HCT116 (cell line): Measurements from ENCODE around the gene WDHD1. TPM values are rescaled to one million over a fixed set of nuclear protein-coding genes. Genes with fewer than 3 reads are reported as not detected.
"Not testable (repeated sequence)": the region's sequence is repeated elsewhere in the genome, so short reads cannot be mapped to it uniquely, and the experiment has no call there.

Experiments
- ATAC-seq: fragments of 200-7000 bp; cut with Tn5 transposase; 2 replicates; pipeline ENCODE4 v1.9.1; 2020; ENCODE audit warnings: mild to moderate bottlenecking, moderate library complexity
- BruUV-seq: library from RNA; stranded (reverse); fragments of 400-500 nt; replicated peaks from 2 replicates; lab custom pipeline; 2021; lab: Mats Ljungman, UMichigan
- CTCF ChIA-PET: fragments of 300-600 bp; sonication (Branson Sonifier 250); formaldehyde crosslinking; loops from one replicate; lab custom pipeline; 2021; ENCODE audit warnings: antibody characterized with exemption; lab: Charles Lee
- POLR2A ChIA-PET: fragments of 300-600, 350-600 bp; sonication (Branson Sonifier 250); formaldehyde crosslinking; loops from one replicate; lab custom pipeline; 2021; ENCODE audit warnings: antibody characterized with exemption; lab: Charles Lee
- RAD21 ChIA-PET, 2 experiments: fragments of 300-600 bp; sonication (Branson Sonifier 250); formaldehyde crosslinking; loops; one replicate each; lab custom pipeline; 2023; ENCODE audit warnings: low total read pairs in 2 of 2; ENCODE audit not compliant: uncharacterized antibody in 2 of 2, unreplicated experiment in 2 of 2, low non-redundant PET in 1 of 2; lab: Charles Lee
- DNase-seq: peaks from one replicate; pipeline ENCODE4 v3.0.0-alpha.2; 2010; ENCODE audit warnings: low read depth, low spot score
- H2AFZ ChIP-seq: fragments of 200-600 bp; shearing (Covaris generic), sonication (generic); 2 replicates; pipeline ENCODE4 v1.6.1; 2017; ENCODE audit warnings: low read depth, mixed run types, mixed read lengths, antibody characterized with exemption, low read length; ENCODE audit not compliant: poor library complexity, severe bottlenecking
- H3K27ac ChIP-seq: 2 replicates; pipeline ENCODE4 v1.5.1; 2012; ENCODE audit warnings: low read depth, low read length
- H3K27me3 ChIP-seq: fragments of 200-600 bp; sonication (generic); 2 replicates; pipeline ENCODE4 v1.6.1; 2016; ENCODE audit warnings: mixed run types, low read length, mixed read lengths; ENCODE audit not compliant: insufficient read depth
- H3K36me3 ChIP-seq, 2 experiments: fragments of 200-500 bp in 1 of 2; fragments of 200-600 bp in 1 of 2; sonication (Bioruptor generic) in 1 of 2; sonication (generic) in 1 of 2; 2 replicates each; pipeline versions ENCODE4 v1.5.1 to v1.6.1; 2014 to 2016; ENCODE audit warnings: low read length in 2 of 2, inconsistent platforms in 1 of 2, mixed read lengths in 1 of 2, mixed run types in 1 of 2; ENCODE audit not compliant: insufficient read depth in 2 of 2, control insufficient read depth in 1 of 2
- H3K4me1 ChIP-seq, 2 experiments: fragments of 200-600 bp in 1 of 2; sonication (generic) in 1 of 2; 2 replicates each; pipeline versions ENCODE4 v1.5.1 to v1.6.1; 2012 to 2017; ENCODE audit warnings: low read length in 2 of 2, inconsistent platforms in 1 of 2, mild to moderate bottlenecking in 1 of 2, mixed read lengths in 1 of 2, mixed run types in 1 of 2, moderate library complexity in 1 of 2; ENCODE audit not compliant: insufficient read depth in 2 of 2, control insufficient read depth in 1 of 2
- H3K4me2 ChIP-seq: fragments of 200-600 bp; sonication (generic); 2 replicates; pipeline ENCODE4 v1.6.1; 2017; ENCODE audit warnings: mixed run types, low read length, mixed read lengths
- H3K4me3 ChIP-seq, 2 experiments: fragments of 200-600 bp in 1 of 2; sonication (generic) in 1 of 2; replicated peaks in 1 of 2; 2 replicates each; pipeline ENCODE4 v1.5.1; 2011 to 2016; ENCODE audit warnings: low read length in 2 of 2, control low read depth in 1 of 2, low read depth in 1 of 2, mild to moderate bottlenecking in 1 of 2, mixed read lengths in 1 of 2, mixed run types in 1 of 2
- H3K79me2 ChIP-seq: fragments of 200-600 bp; sonication (generic); 2 replicates; pipeline ENCODE4 v1.6.1; 2017; ENCODE audit warnings: mild to moderate bottlenecking, mixed run types, low read length, moderate library complexity, mixed read lengths; ENCODE audit not compliant: insufficient read depth
- H3K9ac ChIP-seq: fragments of 200-600 bp; sonication (generic); 2 replicates; pipeline ENCODE4 v1.6.1; 2016; ENCODE audit warnings: low read length, mixed read lengths
- H3K9me2 ChIP-seq: fragments of 200-600 bp; sonication (generic), shearing (Covaris generic); 2 replicates; pipeline ENCODE4 v1.6.1; 2017; ENCODE audit warnings: mixed run types, mild to moderate bottlenecking, moderate library complexity; ENCODE audit not compliant: insufficient read depth
- H3K9me3 ChIP-seq, 2 experiments: fragments of 200-500 bp in 1 of 2; fragments of 200-600 bp in 1 of 2; sonication (Bioruptor generic) in 1 of 2; sonication (generic) in 1 of 2; 2 replicates each; pipeline ENCODE4 v1.6.1; 2014 to 2017; ENCODE audit warnings: low read length in 2 of 2, mixed read lengths in 2 of 2, inconsistent platforms in 1 of 2, low read depth in 1 of 2, mild to moderate bottlenecking in 1 of 2, mixed run types in 1 of 2, moderate library complexity in 1 of 2; ENCODE audit not compliant: control insufficient read depth in 1 of 2, insufficient read depth in 1 of 2
- H4K20me1 ChIP-seq: fragments of 200-600 bp; sonication (generic), shearing (Covaris generic); 2 replicates; pipeline ENCODE4 v1.6.1; 2017; ENCODE audit warnings: mixed run types, mild to moderate bottlenecking, moderate library complexity; ENCODE audit not compliant: insufficient read depth
- CEBPB ChIP-seq: IDR thresholded peaks from 2 replicates; pipeline ENCODE4 v1.6.1; 2012; ENCODE audit warnings: low read depth
- EGR1 ChIP-seq: IDR thresholded peaks from 2 replicates; pipeline ENCODE4 v1.6.1; 2012; ENCODE audit warnings: low read depth
- JUND ChIP-seq: IDR thresholded peaks from 2 replicates; pipeline ENCODE4 v1.6.1; 2012
- POLR2AphosphoS5 ChIP-seq: IDR thresholded peaks from 2 replicates; pipeline ENCODE4 v1.6.1; 2011; ENCODE audit warnings: mild to moderate bottlenecking, low read depth, low read length, moderate library complexity
- RAD21 ChIP-seq: IDR thresholded peaks from 2 replicates; pipeline ENCODE4 v1.6.1; 2012; ENCODE audit warnings: low read depth, mild to moderate bottlenecking
- SP1 ChIP-seq: IDR thresholded peaks from 2 replicates; pipeline ENCODE4 v1.6.1; 2012; ENCODE audit warnings: low read depth
- YY1 ChIP-seq: IDR thresholded peaks from 2 replicates; pipeline ENCODE4 v1.6.1; 2011; ENCODE audit warnings: low read length, low read depth, moderate library complexity, mild to moderate bottlenecking; ENCODE audit not compliant: insufficient replicate concordance; ENCODE audit errors: extremely low read depth
- ZFX ChIP-seq: fragments of 450-650 bp; IDR thresholded peaks from 2 replicates; pipeline ENCODE4 v1.6.1; 2017
- intact Hi-C: fragments of 100-400 bp; cut with micrococcal nuclease; formaldehyde crosslinking; loops from 2 replicates; pipeline ENCODE4 v1.10.0; 2022
- total RNA-seq: library from RNA; stranded (reverse); gene quantifications from one replicate; pipeline ENCODE4 v1.2.1, GENCODE V29; 2021; ENCODE audit not compliant: unreplicated experiment
- TF ChIP-seq, protein P1 (sequence below), 3 experiments: fragments of 200-600 bp in 1 of 3; sonication (generic) in 1 of 3; IDR thresholded peaks in 2 of 3; conservative IDR thresholded peaks in 1 of 3; 2 replicates each; pipeline ENCODE4 v1.5.1; 2012 to 2017; ENCODE audit warnings: low read depth in 2 of 3, low read length in 2 of 3, antibody characterized with exemption in 1 of 3, borderline replicate concordance in 1 of 3, control low read depth in 1 of 3, mild to moderate bottlenecking in 1 of 3, mixed read lengths in 1 of 3, mixed run types in 1 of 3, moderate library complexity in 1 of 3; ENCODE audit not compliant: insufficient read depth in 1 of 3
- TF ChIP-seq, protein P2 (sequence below): IDR thresholded peaks from 2 replicates; pipeline ENCODE4 v1.6.1; 2012
- TF ChIP-seq, protein P3 (sequence below): IDR thresholded peaks from 2 replicates; pipeline ENCODE4 v1.6.1; 2012
- TF ChIP-seq, protein P4 (sequence below): IDR thresholded peaks from 2 replicates; pipeline ENCODE4 v1.6.1; 2012; ENCODE audit warnings: low read depth

Gene WDHD1
- total RNA-seq, 1 experiment from 2014 or later: 44.3 TPM

DNA sequence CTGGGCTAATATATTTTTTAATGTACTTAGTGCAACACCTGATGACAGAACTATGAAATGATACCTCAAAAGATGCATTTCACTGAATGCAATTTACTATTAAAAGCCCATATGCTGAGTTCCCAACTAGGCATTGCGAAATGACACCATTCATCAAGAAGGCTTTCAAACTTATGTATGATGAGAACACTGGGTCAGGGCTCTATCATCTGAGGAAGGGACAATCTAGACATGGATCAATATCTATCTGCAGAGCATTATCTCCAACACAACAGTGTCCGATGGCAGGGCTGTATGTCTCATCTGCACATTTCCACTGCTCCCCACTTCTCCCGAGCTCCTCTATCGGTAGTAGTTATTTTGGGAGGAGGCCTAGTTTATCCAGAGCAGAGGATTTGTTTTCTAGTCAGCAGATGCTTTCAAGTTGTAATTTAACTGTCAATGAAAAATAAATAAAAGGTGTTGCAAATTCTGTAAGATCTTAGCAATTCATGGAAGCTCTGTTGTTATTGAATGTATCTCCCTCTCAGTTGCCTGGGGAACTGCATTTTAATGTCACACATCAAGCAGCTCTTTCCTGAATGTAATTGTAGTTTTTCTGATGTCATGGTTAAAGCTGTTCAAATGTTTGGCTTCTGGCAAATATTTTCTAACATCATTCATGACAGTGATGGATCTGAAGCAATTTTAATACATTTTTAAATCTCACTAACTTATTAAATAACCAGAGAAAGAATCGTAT, 116.9 kb downstream of the WDHD1 start (continued):
- TF ChIP-seq, protein P1, sequence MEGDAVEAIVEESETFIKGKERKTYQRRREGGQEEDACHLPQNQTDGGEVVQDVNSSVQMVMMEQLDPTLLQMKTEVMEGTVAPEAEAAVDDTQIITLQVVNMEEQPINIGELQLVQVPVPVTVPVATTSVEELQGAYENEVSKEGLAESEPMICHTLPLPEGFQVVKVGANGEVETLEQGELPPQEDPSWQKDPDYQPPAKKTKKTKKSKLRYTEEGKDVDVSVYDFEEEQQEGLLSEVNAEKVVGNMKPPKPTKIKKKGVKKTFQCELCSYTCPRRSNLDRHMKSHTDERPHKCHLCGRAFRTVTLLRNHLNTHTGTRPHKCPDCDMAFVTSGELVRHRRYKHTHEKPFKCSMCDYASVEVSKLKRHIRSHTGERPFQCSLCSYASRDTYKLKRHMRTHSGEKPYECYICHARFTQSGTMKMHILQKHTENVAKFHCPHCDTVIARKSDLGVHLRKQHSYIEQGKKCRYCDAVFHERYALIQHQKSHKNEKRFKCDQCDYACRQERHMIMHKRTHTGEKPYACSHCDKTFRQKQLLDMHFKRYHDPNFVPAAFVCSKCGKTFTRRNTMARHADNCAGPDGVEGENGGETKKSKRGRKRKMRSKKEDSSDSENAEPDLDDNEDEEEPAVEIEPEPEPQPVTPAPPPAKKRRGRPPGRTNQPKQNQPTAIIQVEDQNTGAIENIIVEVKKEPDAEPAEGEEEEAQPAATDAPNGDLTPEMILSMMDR (IDR thresholded peaks at IDR 0.05 in 2 of 3, conservative IDR thresholded peaks at IDR 0.05 in 1 of 3; ENCODE audit: borderline replicate concordance in 1 of 3, insufficient read depth in 1 of 3, low read depth in 2 of 3, low read length in 2 of 3): no peak
- TF ChIP-seq ZFX (no peak), RAD21 (no peak)

DNA sequence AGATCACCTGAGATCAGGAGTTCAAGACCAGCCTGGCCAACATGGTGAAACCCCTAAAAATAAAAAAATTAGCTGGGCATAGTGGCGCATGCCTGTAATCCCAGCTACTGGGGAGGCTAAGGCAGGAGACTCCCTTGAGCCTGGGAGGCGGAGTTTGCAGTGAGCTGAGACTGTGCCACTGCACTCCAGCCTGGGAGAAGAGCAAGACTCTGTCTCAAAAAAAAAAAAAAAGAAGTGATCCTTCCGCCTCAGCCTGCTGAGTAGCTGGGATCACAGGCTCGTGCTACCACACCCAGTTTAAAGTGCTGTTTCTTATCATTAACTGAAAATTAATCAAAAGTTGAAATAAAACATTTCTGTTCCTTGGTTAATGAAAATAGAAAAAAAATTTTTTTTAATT, 117.9 kb downstream of the WDHD1 start:
- H2AFZ ChIP-seq, DNase-seq, H3K9me2 ChIP-seq, H3K9me3 ChIP-seq, H3K4me3 ChIP-seq, H3K27me3 ChIP-seq, H3K9ac ChIP-seq, POLR2A ChIA-PET, BruUV-seq, ATAC-seq, H4K20me1 ChIP-seq, intact Hi-C loops, H3K79me2 ChIP-seq, H3K36me3 ChIP-seq, RAD21 ChIA-PET, H3K4me1 ChIP-seq, H3K27ac ChIP-seq, CTCF ChIA-PET, H3K4me2 ChIP-seq: not testable (repeated sequence)

DNA sequence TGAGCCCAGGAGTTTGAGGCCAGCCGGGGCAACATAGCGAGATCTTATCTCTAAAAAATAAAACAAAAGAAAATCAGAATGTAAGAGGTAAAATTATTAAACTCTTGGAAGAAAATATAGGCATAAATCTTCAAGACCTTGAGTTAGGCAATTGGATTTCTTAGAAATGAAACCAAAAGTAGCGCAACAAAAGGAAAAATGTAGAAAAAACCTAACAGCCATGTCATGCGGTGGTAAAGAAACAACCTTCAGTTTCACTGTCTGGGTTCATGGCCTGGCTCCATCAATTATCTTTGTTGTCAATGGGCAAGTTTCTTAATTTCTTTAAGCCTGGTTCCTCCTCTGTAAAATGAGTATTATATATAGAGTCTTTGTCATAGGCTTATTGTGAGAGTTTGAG, 118.7 kb downstream of the WDHD1 start:
- ATAC-seq (no peak), DNase-seq (no peak)
- H3K4me2 ChIP-seq: no peak overlapping the region
- intact Hi-C loops: no loop called here
- H3K4me3 ChIP-seq: no peak overlapping the region
- H3K9me2 ChIP-seq: no peaks in the 10 kb centered on the region
- no peak overlapping the region for H3K9ac ChIP-seq
- H3K27ac ChIP-seq: no peak overlapping the region
- H3K9me3 ChIP-seq: no peaks in the 10 kb centered on the region
- ChIA-PET POLR2A (no interaction called here), CTCF (no interaction called here), RAD21 (no interaction called here)
- peaks cover 0 to 3% of the 10 kb centered on the region in 2 experiments; a peak in 1 of 4 replicates for H3K4me1 ChIP-seq
- no peaks in the 10 kb centered on the region for H3K27me3 ChIP-seq
- H3K79me2 ChIP-seq: no peaks in the 10 kb centered on the region
- no TSS peak for BruUV-seq
- no peaks in the 10 kb centered on the region for H4K20me1 ChIP-seq
- no peaks in the 10 kb centered on the region for H3K36me3 ChIP-seq
- no peak overlapping the region for H2AFZ ChIP-seq
- TF ChIP-seq YY1 (no peak), SP1 (no peak), EGR1 (no peak), ZFX (no peak), JUND (no peak), POLR2AphosphoS5 (no peak), CEBPB (no peak), RAD21 (no peak)
- TF ChIP-seq, protein P2, sequence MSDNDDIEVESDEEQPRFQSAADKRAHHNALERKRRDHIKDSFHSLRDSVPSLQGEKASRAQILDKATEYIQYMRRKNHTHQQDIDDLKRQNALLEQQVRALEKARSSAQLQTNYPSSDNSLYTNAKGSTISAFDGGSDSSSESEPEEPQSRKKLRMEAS: no peak
- TF ChIP-seq, protein P3, sequence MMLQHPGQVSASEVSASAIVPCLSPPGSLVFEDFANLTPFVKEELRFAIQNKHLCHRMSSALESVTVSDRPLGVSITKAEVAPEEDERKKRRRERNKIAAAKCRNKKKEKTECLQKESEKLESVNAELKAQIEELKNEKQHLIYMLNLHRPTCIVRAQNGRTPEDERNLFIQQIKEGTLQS: no peak
- TF ChIP-seq, protein P4, sequence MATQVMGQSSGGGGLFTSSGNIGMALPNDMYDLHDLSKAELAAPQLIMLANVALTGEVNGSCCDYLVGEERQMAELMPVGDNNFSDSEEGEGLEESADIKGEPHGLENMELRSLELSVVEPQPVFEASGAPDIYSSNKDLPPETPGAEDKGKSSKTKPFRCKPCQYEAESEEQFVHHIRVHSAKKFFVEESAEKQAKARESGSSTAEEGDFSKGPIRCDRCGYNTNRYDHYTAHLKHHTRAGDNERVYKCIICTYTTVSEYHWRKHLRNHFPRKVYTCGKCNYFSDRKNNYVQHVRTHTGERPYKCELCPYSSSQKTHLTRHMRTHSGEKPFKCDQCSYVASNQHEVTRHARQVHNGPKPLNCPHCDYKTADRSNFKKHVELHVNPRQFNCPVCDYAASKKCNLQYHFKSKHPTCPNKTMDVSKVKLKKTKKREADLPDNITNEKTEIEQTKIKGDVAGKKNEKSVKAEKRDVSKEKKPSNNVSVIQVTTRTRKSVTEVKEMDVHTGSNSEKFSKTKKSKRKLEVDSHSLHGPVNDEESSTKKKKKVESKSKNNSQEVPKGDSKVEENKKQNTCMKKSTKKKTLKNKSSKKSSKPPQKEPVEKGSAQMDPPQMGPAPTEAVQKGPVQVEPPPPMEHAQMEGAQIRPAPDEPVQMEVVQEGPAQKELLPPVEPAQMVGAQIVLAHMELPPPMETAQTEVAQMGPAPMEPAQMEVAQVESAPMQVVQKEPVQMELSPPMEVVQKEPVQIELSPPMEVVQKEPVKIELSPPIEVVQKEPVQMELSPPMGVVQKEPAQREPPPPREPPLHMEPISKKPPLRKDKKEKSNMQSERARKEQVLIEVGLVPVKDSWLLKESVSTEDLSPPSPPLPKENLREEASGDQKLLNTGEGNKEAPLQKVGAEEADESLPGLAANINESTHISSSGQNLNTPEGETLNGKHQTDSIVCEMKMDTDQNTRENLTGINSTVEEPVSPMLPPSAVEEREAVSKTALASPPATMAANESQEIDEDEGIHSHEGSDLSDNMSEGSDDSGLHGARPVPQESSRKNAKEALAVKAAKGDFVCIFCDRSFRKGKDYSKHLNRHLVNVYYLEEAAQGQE: no peak
